Measurements from ENCODE around the gene RAB19. TPM values are rescaled to one million over a fixed set of nuclear protein-coding genes. Genes with fewer than 3 reads are reported as not detected.

The RAB19 gene
- total and polyA plus RNA-seq, 9 donors: 0.26 to 3.1 (median 1.2) TPM; not detected in 5

DNA sequence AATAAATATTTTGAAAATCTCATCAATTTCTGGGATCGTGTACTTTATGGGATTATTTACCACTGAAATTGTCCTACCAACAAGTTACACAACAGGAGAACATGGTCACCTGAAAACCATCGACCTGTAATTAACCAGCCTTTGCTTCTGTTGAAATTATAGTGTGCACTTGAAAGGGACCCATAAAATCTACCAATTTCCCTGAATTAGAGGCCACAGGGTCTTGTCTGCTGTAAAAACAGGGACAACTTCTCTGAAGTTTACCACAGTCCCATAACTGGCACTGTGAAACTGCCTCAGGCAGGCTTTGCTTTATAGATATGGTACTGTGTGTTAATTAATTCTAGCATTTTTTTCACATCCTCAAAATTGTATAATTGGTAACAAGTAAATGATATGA is 37.7 kb downstream of the RAB19 start:
- Histone ChIP-seq H3K27me3 (no peaks in the 10 kb centered on the region), H3K36me3 (no peaks in the 10 kb centered on the region), H3K4me3 (no peak overlapping the region), H3K27ac (no peak overlapping the region), H3K9me3 (no peaks in the 10 kb centered on the region), H3K4me1 (ENCODE audit: insufficient read depth) (no peaks in the 10 kb centered on the region)
- TF ChIP-seq, protein P1, sequence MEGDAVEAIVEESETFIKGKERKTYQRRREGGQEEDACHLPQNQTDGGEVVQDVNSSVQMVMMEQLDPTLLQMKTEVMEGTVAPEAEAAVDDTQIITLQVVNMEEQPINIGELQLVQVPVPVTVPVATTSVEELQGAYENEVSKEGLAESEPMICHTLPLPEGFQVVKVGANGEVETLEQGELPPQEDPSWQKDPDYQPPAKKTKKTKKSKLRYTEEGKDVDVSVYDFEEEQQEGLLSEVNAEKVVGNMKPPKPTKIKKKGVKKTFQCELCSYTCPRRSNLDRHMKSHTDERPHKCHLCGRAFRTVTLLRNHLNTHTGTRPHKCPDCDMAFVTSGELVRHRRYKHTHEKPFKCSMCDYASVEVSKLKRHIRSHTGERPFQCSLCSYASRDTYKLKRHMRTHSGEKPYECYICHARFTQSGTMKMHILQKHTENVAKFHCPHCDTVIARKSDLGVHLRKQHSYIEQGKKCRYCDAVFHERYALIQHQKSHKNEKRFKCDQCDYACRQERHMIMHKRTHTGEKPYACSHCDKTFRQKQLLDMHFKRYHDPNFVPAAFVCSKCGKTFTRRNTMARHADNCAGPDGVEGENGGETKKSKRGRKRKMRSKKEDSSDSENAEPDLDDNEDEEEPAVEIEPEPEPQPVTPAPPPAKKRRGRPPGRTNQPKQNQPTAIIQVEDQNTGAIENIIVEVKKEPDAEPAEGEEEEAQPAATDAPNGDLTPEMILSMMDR (IDR thresholded peaks at IDR 0.05): no peak
- no peak for TF ChIP-seq POLR2A (IDR thresholded peaks at IDR 0.05)
- TF ChIP-seq EP300 (IDR thresholded peaks at IDR 0.05): no peak
- intact Hi-C loops (cut with DNase I): no loop called here
- WGBS, 3 donors: 80 to 85% (median 80%) methylated on average over 2 of the region's 2 CpGs
- DNase-seq: no peak

DNA sequence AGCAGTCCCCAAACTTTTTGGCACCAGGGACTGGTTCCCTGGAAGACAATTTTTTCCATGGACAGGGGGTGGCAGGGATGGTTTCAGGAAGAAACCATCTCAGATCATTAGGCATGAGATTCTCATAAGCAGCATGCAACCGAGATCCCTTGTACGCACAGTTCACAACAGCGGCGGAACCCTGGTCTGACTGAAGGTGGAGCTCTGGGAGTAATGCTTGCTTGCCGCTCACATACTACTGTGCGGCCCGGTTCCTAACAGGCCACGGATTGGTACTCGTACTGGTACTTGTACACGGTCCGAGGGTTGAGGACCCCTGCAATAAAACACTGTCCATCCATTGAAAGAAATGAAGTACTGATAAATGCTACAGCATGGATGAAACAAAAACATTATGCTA is 42.6 kb downstream of the RAB19 start:
- no peaks in the 10 kb centered on the region for H3K36me3 ChIP-seq
- H3K4me3 ChIP-seq: no peak overlapping the region
- no peaks in the 10 kb centered on the region for H3K27me3 ChIP-seq
- TF ChIP-seq POLR2A (IDR thresholded peaks at IDR 0.05) (no peak), EP300 (IDR thresholded peaks at IDR 0.05) (no peak)
- TF ChIP-seq, protein P1 (IDR thresholded peaks at IDR 0.05): no peak
- 93 to 96% (median 94%) methylated on average over 11 of the region's 11 CpGs for WGBS, 3 donors
- intact Hi-C loops (cut with DNase I): no loop called here
- DNase-seq: no peak
- no peaks in the 10 kb centered on the region for H3K9me3 ChIP-seq
- no peak overlapping the region for H3K27ac ChIP-seq
- H3K4me1 ChIP-seq (ENCODE audit: insufficient read depth): no peaks in the 10 kb centered on the region

DNA sequence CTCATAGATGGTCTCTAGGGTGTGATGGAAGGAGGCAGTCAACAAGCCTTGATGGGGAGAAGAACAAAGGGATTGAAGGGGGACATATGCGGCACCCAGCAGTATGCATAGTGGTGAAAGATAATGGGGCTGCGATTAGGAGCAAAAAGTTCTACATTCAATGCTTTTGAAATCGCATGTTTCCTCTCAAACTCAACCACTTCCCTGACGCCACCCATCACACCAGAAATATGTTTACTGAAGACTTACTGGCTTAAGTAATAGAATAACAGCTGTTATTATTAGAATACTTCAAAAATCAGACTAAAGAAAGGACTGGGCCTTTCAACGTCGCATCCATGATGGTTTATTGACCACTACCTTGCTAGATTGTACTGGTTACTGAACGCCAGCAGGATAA is 44.0 kb downstream of the RAB19 start:
- TF ChIP-seq, protein P1 (IDR thresholded peaks at IDR 0.05): no peak
- no peak for TF ChIP-seq EP300 (IDR thresholded peaks at IDR 0.05)
- no peak for DNase-seq

DNA sequence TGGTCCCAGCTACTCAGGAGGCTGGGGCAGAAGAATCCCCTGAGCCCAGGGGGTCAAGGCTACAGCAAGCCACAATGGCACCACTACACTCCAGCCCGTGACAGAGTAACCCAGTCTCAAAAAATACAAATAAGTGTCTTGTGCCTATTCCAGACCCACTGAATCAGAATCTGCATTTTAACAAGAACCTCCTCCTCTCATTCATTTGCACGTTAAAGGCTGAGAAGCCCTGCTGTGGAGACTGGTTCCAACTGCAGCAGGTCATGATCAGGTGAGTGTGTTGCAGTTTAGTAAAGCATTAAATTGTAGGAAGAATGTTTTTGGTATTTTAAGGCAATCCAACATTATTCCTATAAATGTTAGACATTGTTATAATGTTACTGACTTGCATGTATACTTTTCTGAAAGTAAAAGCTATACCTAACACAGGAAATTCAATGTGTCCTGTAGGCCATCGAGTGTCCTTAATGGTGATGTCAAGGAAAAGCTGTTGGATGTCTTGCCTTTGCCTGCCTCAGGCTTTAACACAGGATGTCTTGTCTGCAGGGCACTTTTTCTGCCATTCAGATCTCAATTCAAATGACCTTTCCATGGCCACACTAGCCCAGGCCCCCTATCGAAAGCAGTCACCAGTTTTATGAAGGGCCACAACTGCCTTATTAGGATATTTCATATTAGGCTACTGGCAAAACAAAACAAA is 45.1 kb downstream of the RAB19 start:
- H3K36me3 ChIP-seq: no peaks in the 10 kb centered on the region
- H3K4me3 ChIP-seq: no peak overlapping the region
- H3K4me1 ChIP-seq (ENCODE audit: insufficient read depth): no peaks in the 10 kb centered on the region
- no peak for TF ChIP-seq EP300 (IDR thresholded peaks at IDR 0.05)
- no peak for TF ChIP-seq POLR2A (IDR thresholded peaks at IDR 0.05)
- TF ChIP-seq, protein P1 (IDR thresholded peaks at IDR 0.05): no peak
- intact Hi-C loops (cut with DNase I): no loop called here
- WGBS, 3 donors: 81 to 84% (median 81%) methylated on average over 4 of the region's 4 CpGs
- no peaks in the 10 kb centered on the region for H3K9me3 ChIP-seq
- DNase-seq: no peak
- no peak overlapping the region for H3K27ac ChIP-seq
- no peaks in the 10 kb centered on the region for H3K27me3 ChIP-seq

More for the DNA sequence above, 44.0 kb downstream of the RAB19 start:
- intact Hi-C loops (cut with DNase I): no loop called here
- no peaks in the 10 kb centered on the region for H3K27me3 ChIP-seq
- WGBS, 3 donors: 90 to 92% (median 90%) methylated on average over 7 of the region's 7 CpGs
- no peaks in the 10 kb centered on the region for H3K36me3 ChIP-seq
- H3K27ac ChIP-seq: no peak overlapping the region
- H3K4me1 ChIP-seq (ENCODE audit: insufficient read depth): no peaks in the 10 kb centered on the region
- H3K9me3 ChIP-seq: no peaks in the 10 kb centered on the region
- H3K4me3 ChIP-seq: no peak overlapping the region
